ENCODE measurements around the gene SH3TC1. TPM values are rescaled to one million over a fixed set of nuclear protein-coding genes. Genes with fewer than 3 reads are reported as not detected.

Gene SH3TC1
- total and polyA plus RNA-seq, 9 donors, result 1.1 to 34.5 (median 5.4) TPM

DNA sequence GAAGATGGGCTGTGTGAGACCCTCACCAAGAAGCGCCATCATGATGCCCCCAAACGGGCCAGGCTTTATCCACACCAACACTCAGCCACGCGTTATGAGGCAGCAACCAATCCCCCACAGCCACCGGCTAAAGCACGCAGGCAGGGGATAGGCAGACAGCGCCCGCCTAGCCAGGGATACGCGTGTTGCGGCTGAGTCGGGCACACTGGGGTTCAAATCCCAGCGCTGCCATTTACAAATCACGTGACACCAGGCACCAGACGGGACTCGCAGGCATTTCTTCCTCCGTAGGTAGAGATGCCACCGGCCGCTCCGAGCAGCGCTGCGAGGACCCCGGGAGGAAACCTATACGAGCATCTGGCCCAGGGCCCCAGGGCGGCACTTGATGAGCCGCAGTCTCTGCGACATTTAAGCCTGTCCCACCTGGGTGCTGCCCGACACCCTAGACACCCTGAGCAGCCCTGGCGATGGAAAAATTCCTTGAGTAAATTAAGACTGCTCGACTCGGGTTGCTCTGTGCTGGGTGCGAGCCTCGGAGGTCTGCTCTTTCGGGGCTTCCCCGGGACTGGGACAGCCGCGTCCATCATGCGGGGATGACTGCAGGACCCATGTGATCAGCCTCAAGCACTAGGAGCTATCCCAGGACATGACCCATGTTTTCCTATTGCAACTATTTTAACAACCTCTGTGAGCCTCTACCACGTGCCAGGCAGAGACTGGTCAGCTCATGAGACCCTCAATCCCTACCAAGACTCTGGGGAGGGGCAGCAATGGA lies 46.8 kb upstream of the SH3TC1 start:
- Histone ChIP-seq H3K4me3 (no peak overlapping the region), H3K4me1 (ENCODE audit: insufficient read depth) (no peaks in the 10 kb centered on the region), H3K36me3 (no peaks in the 10 kb centered on the region), H3K27ac (no peak overlapping the region), H3K9me3 (no peaks in the 10 kb centered on the region), H3K27me3 (no peaks in the 10 kb centered on the region)
- DNase-seq, result no peak
- TF ChIP-seq POLR2A (IDR thresholded peaks at IDR 0.05) (no peak), EP300 (IDR thresholded peaks at IDR 0.05) (no peak)
- intact Hi-C loops (cut with DNase I), result no loop called here
- WGBS, 3 donors, result 92 to 94% (median 92%) methylated on average over 38 to 39 of the region's 39 CpGs

DNA sequence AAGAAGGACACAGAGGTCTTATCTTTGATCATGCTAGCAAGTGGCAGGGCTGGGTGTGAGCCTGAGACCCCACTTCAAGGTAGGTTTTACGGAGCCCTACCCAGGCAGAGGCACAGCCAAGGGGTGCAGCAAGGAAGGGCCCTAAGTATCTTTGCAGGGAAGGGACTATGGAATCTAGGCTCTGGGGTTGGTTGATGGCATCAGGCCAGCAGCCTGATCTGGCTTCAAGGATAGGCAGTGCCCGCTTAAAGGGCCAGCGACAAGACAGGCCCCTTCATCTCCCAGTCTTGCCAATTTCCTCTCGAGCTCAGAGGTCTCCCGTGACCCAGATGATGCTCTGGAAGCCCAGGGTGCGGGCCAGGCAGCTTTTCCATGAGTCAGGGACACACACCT lies 46.2 kb upstream of the SH3TC1 start:
- Histone ChIP-seq H3K36me3 (no peaks in the 10 kb centered on the region), H3K27ac (no peak overlapping the region), H3K27me3 (no peaks in the 10 kb centered on the region), H3K9me3 (no peaks in the 10 kb centered on the region), H3K4me1 (ENCODE audit: insufficient read depth) (peaks cover 1% of the 10 kb centered on the region), H3K4me3 (no peak overlapping the region)
- no peak for TF ChIP-seq POLR2A (IDR thresholded peaks at IDR 0.05)
- TF ChIP-seq EP300 (IDR thresholded peaks at IDR 0.05), result no peak
- TF ChIP-seq, protein P1, sequence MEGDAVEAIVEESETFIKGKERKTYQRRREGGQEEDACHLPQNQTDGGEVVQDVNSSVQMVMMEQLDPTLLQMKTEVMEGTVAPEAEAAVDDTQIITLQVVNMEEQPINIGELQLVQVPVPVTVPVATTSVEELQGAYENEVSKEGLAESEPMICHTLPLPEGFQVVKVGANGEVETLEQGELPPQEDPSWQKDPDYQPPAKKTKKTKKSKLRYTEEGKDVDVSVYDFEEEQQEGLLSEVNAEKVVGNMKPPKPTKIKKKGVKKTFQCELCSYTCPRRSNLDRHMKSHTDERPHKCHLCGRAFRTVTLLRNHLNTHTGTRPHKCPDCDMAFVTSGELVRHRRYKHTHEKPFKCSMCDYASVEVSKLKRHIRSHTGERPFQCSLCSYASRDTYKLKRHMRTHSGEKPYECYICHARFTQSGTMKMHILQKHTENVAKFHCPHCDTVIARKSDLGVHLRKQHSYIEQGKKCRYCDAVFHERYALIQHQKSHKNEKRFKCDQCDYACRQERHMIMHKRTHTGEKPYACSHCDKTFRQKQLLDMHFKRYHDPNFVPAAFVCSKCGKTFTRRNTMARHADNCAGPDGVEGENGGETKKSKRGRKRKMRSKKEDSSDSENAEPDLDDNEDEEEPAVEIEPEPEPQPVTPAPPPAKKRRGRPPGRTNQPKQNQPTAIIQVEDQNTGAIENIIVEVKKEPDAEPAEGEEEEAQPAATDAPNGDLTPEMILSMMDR (IDR thresholded peaks at IDR 0.05), result no peak
- DNase-seq, result no peak
- 69 to 74% (median 70%) methylated on average over 6 of the region's 6 CpGs for WGBS, 3 donors
- intact Hi-C loops (cut with DNase I), result no loop called here

DNA sequence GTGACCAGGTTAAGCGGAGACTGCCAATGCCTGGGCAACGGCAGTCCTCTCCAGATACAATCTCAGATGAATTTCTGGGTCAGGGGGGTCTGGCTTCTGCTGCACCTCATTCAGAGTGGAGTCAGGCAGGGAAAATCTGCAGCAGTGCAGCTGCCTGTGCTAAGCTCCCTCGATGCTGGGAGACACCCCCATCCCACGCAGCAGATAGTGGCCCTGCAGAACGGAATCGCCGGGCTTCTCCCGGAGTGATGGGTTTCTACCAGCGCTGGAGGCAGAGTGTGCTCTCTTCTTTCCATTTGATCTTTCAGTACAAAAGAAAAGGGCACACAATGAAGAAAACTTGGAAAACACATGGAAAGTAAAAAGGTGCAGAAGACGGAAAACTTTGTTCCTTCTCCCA lies 45.6 kb upstream of the SH3TC1 start:
- Histone ChIP-seq H3K36me3 (no peaks in the 10 kb centered on the region), H3K4me3 (no peak overlapping the region), H3K27ac (no peak overlapping the region), H3K9me3 (no peaks in the 10 kb centered on the region), H3K4me1 (ENCODE audit: insufficient read depth) (peaks cover 2% of the 10 kb centered on the region), H3K27me3 (no peaks in the 10 kb centered on the region)
- intact Hi-C loops (cut with DNase I), result no loop called here
- no peak for TF ChIP-seq POLR2A (IDR thresholded peaks at IDR 0.05)
- 53 to 59% (median 53%) methylated on average over 10 of the region's 10 CpGs for WGBS, 3 donors
- DNase-seq, result no peak

DNA sequence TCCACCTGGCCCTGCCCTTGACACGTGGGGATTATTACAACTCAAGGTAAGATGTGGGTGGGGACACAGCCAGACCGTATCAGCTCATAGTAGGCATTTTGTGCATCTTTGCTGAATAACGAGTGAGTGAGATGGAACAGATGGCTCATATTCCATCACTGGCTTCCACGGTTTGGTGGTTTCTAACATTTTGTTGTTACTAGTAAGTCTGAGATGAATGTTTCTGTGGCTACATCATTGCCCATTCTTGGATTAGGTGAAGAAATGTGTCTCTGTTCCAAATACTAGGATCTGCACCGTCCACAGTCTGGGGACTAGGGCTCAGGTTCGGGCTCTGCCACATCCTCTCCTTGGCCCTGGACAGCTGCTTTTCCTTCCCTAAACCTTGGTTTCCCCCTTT lies 44.0 kb upstream of the SH3TC1 start:
- Histone ChIP-seq H3K36me3 (no peaks in the 10 kb centered on the region), H3K27ac (no peak overlapping the region), H3K4me1 (ENCODE audit: insufficient read depth) (peaks cover 5% of the 10 kb centered on the region), H3K27me3 (no peaks in the 10 kb centered on the region), H3K4me3 (no peak overlapping the region), H3K9me3 (no peaks in the 10 kb centered on the region)
- no peak for DNase-seq
- WGBS, 3 donors, result 68 to 79% (median 78%) methylated on average over 6 of the region's 6 CpGs
- intact Hi-C loops (cut with DNase I), result no loop called here
- TF ChIP-seq EP300 (IDR thresholded peaks at IDR 0.05) (no peak), POLR2A (IDR thresholded peaks at IDR 0.05) (no peak)
- TF ChIP-seq, protein P1 (IDR thresholded peaks at IDR 0.05), result no peak

DNA sequence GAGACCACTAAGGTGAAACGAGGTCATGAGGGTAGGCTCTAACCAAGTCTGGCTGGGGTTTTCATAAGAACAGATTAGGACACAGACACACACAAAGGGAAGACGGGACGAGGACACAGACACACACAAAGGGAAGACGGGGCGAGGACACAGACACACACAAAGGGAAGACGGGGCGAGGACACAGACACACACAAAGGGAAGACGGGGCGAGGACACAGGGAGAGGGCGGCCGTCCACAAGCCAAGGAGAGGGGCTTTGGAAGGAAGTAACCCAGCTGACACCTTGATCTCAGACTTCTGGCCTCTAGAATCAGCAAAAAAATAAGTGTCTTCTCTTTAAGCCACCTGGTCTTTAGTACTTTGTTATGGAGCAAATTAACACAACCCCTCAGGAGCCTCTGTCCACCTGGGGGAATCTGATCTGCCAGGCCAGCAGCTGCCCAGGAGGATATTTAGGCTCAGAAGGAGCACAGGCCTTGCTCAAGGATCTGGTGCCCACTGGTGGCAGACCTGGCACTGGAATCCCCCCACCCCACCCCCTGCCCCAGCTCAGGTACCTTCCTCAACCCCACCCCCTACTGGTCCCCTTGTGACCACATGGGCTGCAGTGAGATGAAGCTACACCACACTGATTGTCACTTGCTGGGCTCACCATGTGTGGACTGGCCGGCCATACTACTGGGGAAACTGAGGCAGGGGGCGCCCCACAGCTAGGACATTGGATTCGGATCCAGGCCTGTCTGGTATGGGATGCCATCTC lies 43.2 kb upstream of the SH3TC1 start:
- intact Hi-C loops (cut with DNase I), result no loop called here
- H3K4me1 ChIP-seq (ENCODE audit: insufficient read depth), result peaks cover 5% of the 10 kb centered on the region
- no peak overlapping the region for H3K4me3 ChIP-seq
- no peak for DNase-seq
- no peaks in the 10 kb centered on the region for H3K9me3 ChIP-seq
- H3K27ac ChIP-seq, result no peak overlapping the region
- H3K27me3 ChIP-seq, result no peaks in the 10 kb centered on the region
- no peaks in the 10 kb centered on the region for H3K36me3 ChIP-seq
- 93 to 96% (median 95%) methylated on average over 12 to 14 of the region's 14 CpGs for WGBS, 3 donors
- TF ChIP-seq EP300 (IDR thresholded peaks at IDR 0.05) (no peak), POLR2A (IDR thresholded peaks at IDR 0.05) (no peak)
- TF ChIP-seq, protein P1 (IDR thresholded peaks at IDR 0.05), result no peak
